SK-N-MC (cell line): ENCODE measurements around the gene KDM6A.

ENCODE experiments used
- EZH2 ChIP-seq: fragments of 200-600 bp; sonication (generic); IDR thresholded peaks from one replicate; pipeline ENCODE4 v1.6.1; 2017; ENCODE audit warnings: antibody characterized with exemption
- FOXP2 ChIP-seq: optimal IDR thresholded peaks from 2 replicates; pipeline ENCODE3; 2011; ENCODE audit warnings: mild to moderate bottlenecking, moderate library complexity; ENCODE audit not compliant: insufficient read depth; ENCODE audit errors: extremely low read length, control extremely low read depth
- POLR2AphosphoS5 ChIP-seq: IDR thresholded peaks from 2 replicates; pipeline ENCODE4 v1.6.1; 2012; ENCODE audit warnings: mild to moderate bottlenecking, low read depth, low read length, borderline replicate concordance

DNA sequence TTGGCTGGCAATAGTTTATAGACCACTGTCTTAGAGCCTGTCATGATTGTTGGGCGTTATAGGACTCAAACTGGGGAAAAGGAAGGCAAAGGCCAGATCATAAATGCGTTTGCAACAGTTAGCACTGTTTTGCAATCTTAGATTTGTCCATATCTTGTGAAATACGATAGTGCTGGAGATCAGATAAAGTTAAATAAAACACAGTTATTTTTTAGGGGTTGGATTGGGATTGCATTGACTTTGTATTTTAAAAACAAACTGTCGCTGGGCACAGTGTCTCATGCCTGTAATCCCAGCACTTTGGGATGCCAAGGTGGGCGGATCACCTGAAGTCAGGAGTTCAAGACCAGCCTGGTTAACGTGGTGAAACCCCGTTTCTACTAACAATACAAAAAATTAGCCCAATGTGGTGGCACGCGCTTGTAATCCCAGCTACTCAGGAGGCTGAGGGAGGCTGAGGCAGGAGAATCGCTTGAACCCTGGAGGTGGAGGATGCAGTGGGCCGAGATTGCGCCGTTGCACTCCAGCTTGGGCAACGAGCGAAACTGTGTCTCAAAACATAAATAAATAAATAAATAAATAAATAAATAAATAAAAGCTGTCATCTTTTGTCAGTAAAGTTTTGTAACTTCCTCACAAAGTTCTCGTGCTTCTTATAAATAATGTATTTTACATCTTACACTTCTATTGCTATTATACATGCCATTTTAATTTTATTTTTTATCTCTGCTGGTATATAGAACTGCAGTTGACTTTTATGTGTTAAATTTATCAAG, 117.2 kb downstream of the KDM6A start:
- no peak for TF ChIP-seq POLR2AphosphoS5
- no peak for TF ChIP-seq EZH2
- TF ChIP-seq FOXP2: no peak
